ENCODE results near the gene CDK17. TPM values are rescaled to one million over a fixed set of nuclear protein-coding genes. Genes with fewer than 3 reads are reported as not detected.

CDK17 gene
- total RNA-seq, 1 experiment from 2014 or later: 21.4 TPM

DNA sequence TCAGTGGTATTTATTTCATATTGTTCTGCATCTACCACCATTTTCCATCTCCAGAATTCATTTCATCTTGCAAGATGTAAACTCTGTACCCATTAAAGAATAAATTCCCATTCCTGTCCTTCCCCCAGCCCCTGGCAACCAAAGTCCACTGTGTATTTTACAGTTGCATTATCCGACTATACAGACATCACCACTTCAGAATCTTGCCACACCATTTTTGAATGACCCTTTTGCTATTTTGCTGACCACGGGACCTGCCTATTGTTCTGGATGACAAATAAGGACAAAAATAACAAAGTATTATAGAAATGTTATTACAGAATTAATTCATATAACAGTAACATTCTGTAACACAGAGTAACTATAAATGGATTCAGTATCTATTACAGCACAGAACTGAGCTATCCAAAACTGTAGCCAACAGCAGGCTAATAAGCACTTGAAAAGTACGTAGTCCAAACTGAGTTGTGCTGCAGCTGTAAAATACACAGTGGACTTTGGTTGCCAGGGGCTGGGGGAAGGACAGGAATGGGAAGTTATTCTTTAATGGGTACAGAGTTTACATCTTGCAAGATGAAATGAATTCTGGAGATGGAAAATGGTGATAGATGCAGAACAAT, 61.3 kb downstream of the CDK17 start:
- no peaks in the 10 kb centered on the region for H3K27me3 ChIP-seq (ENCODE audit: insufficient read depth, low read length)
- RAD21 ChIA-PET (ENCODE audit: low non-redundant PET in 1 of 2, low total read pairs in 2 of 2, uncharacterized antibody in 2 of 2, unreplicated experiment in 2 of 2): no interaction called here
- H3K4me1 ChIP-seq (ENCODE audit: control insufficient read depth in 1 of 2, insufficient read depth in 2 of 2, low read length in 2 of 2): no peaks in the 10 kb centered on the region
- DNase-seq (ENCODE audit: low read depth, low spot score) (no peak), ATAC-seq (no peak)
- peaks cover 0 to 5% of the 10 kb centered on the region in 2 experiments; a peak in 1 of 4 replicates for H3K9me3 ChIP-seq (ENCODE audit: control insufficient read depth in 1 of 2, insufficient read depth in 1 of 2, low read depth in 1 of 2, low read length in 2 of 2)
- intact Hi-C loops (cut with micrococcal nuclease): no loop called here
- POLR2A ChIA-PET: no interaction called here
- H4K20me1 ChIP-seq (ENCODE audit: insufficient read depth): no peaks in the 10 kb centered on the region
- H3K27ac ChIP-seq (ENCODE audit: low read depth, low read length): no peak overlapping the region
- CTCF ChIA-PET: no interaction called here
- peaks cover 48% of the 10 kb centered on the region for H3K79me2 ChIP-seq (ENCODE audit: insufficient read depth, low read length)
- no peak overlapping the region for H2AFZ ChIP-seq (ENCODE audit: low read depth, low read length, poor library complexity, severe bottlenecking)
- no peak overlapping the region for H3K4me3 ChIP-seq (replicated peaks in 1 of 2; ENCODE audit: low read depth in 1 of 2, low read length in 2 of 2)
- BruUV-seq (replicated peaks): no TSS peak
- no peaks in the 10 kb centered on the region for H3K9me2 ChIP-seq (ENCODE audit: insufficient read depth)
- no peak overlapping the region for H3K9ac ChIP-seq (ENCODE audit: low read length)
- H3K4me2 ChIP-seq (ENCODE audit: low read length): no peak overlapping the region
- TF ChIP-seq CEBPB (IDR thresholded peaks at IDR 0.05; ENCODE audit: low read depth) (no peak), JUND (IDR thresholded peaks at IDR 0.05) (no peak), SRF (IDR thresholded peaks at IDR 0.05; ENCODE audit: low read depth) (no peak), ZBTB33 (IDR thresholded peaks at IDR 0.05; ENCODE audit: extremely low read depth, insufficient replicate concordance, low read length) (no peak), RAD21 (IDR thresholded peaks at IDR 0.05; ENCODE audit: low read depth) (no peak)
- H3K36me3 ChIP-seq (ENCODE audit: control insufficient read depth in 1 of 2, insufficient read depth in 2 of 2, low read length in 2 of 2): no peaks in the 10 kb centered on the region

DNA sequence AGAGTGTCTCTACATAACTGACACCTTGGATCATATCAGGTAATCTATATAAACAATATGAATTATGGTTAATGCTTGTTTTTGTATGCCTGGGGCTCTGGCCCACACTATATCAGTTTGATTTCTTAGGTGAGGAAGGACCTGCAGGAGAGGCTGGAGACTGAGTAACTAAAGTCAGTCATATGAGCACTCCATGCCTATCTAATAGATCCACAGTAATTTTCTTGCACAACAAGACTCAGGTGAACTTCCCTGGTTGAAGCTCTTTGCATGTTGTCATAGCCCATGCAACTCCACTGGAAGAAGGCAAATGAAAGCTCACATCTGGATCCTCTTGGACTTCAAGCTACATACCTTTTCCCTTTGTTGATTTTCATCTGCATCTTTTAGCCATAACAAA, 62.3 kb downstream of the CDK17 start:
- RAD21 ChIA-PET (ENCODE audit: low non-redundant PET in 1 of 2, low total read pairs in 2 of 2, uncharacterized antibody in 2 of 2, unreplicated experiment in 2 of 2): no interaction called here
- no peak overlapping the region for H3K9ac ChIP-seq (ENCODE audit: low read length)
- no TSS peak for BruUV-seq (replicated peaks)
- no peak for TF ChIP-seq CEBPB (IDR thresholded peaks at IDR 0.05; ENCODE audit: low read depth)
- TF ChIP-seq TCF7L2 (IDR thresholded peaks at IDR 0.05; ENCODE audit: borderline replicate concordance, extremely low read depth, insufficient read depth, insufficient read length): no peak
- no peak for TF ChIP-seq ZBTB33 (IDR thresholded peaks at IDR 0.05; ENCODE audit: extremely low read depth, insufficient replicate concordance, low read length)
- no peak for TF ChIP-seq JUND (IDR thresholded peaks at IDR 0.05)
- no peak for TF ChIP-seq REST (IDR thresholded peaks at IDR 0.05; ENCODE audit: low read depth)
- no peak for TF ChIP-seq ZNF274 (IDR thresholded peaks at IDR 0.05; ENCODE audit: low read depth, low read length)
- TF ChIP-seq EZH2phosphoT487 (IDR thresholded peaks at IDR 0.05; ENCODE audit: borderline replicate concordance): no peak
- TF ChIP-seq YY1 (IDR thresholded peaks at IDR 0.05; ENCODE audit: extremely low read depth, insufficient replicate concordance, low read depth, low read length): no peak
- TF ChIP-seq SP1 (IDR thresholded peaks at IDR 0.05; ENCODE audit: low read depth): no peak

More for the DNA sequence above, 62.3 kb downstream of the CDK17 start:
- Histone ChIP-seq H3K27ac (ENCODE audit: low read depth, low read length) (no peak overlapping the region), H3K9me3 (ENCODE audit: control insufficient read depth in 1 of 2, insufficient read depth in 1 of 2, low read depth in 1 of 2, low read length in 2 of 2) (no peaks in the 10 kb centered on the region), H3K4me2 (ENCODE audit: low read length) (no peak overlapping the region), H3K9me2 (ENCODE audit: insufficient read depth) (no peaks in the 10 kb centered on the region), H3K27me3 (ENCODE audit: insufficient read depth, low read length) (no peaks in the 10 kb centered on the region), H3K4me1 (ENCODE audit: control insufficient read depth in 1 of 2, insufficient read depth in 2 of 2, low read length in 2 of 2) (no peaks in the 10 kb centered on the region), H3K36me3 (ENCODE audit: control insufficient read depth in 1 of 2, insufficient read depth in 2 of 2, low read length in 2 of 2) (no peaks in the 10 kb centered on the region), H2AFZ (ENCODE audit: low read depth, low read length, poor library complexity, severe bottlenecking) (no peak overlapping the region), H3K4me3 (replicated peaks in 1 of 2; ENCODE audit: low read depth in 1 of 2, low read length in 2 of 2) (no peak overlapping the region), H3K79me2 (ENCODE audit: insufficient read depth, low read length) (peaks cover 38% of the 10 kb centered on the region), H4K20me1 (ENCODE audit: insufficient read depth) (no peaks in the 10 kb centered on the region)
- DNase-seq (ENCODE audit: low read depth, low spot score) (no peak), ATAC-seq (no peak)
- POLR2A ChIA-PET: no interaction called here
- CTCF ChIA-PET: no interaction called here
- intact Hi-C loops (cut with micrococcal nuclease): no loop called here

Measured in HCT116 (cell line).